Caco-2 (cell line): ENCODE measurements around the gene PHIP. TPM values are rescaled to one million over a fixed set of nuclear protein-coding genes. Genes with fewer than 3 reads are reported as not detected.

Experiments used
- BruUV-seq: library from RNA; stranded (reverse); fragments of 400-500 nt; replicated peaks from 2 replicates; lab custom pipeline; 2021; lab: Mats Ljungman, UMichigan
- CTCF ChIA-PET: fragments of 300-600 bp; sonication (Branson Sonifier 250); formaldehyde crosslinking; loops from one replicate; lab custom pipeline; 2022; ENCODE audit warnings: antibody characterized with exemption; lab: Charles Lee
- POLR2A ChIA-PET: fragments of 300-600 bp; sonication (Branson Sonifier 250); formaldehyde crosslinking; loops from one replicate; lab custom pipeline; 2022; ENCODE audit warnings: antibody characterized with exemption; lab: Charles Lee
- DNase-seq, 2 experiments: peaks; one replicate each; pipeline versions ENCODE4 v3.0.0 to v3.0.0-alpha.2; 2020 to 2022
- H3K27me3 ChIP-seq: replicated peaks from 2 replicates; pipeline ENCODE4 v1.6.0; 2011; ENCODE audit warnings: low read length; ENCODE audit not compliant: control insufficient read depth, insufficient read depth
- H3K36me3 ChIP-seq: 2 replicates; pipeline ENCODE4 v1.5.1; 2011; ENCODE audit warnings: low read length; ENCODE audit not compliant: control insufficient read depth, insufficient read depth
- H3K4me1 ChIP-seq: fragments of 250-450 bp; sonication (Bioruptor Pico); 2 replicates; pipeline ENCODE4 v1.5.1; 2020; ENCODE audit warnings: mild to moderate bottlenecking
- H3K4me3 ChIP-seq: 2 replicates; pipeline ENCODE4 v1.5.1; 2011; ENCODE audit warnings: low read depth, mild to moderate bottlenecking, control low read depth, low read length
- H3K9me3 ChIP-seq: fragments of 250-450 bp; sonication (Bioruptor Pico); 2 replicates; pipeline ENCODE4 v1.5.1; 2020; ENCODE audit warnings: mild to moderate bottlenecking, moderate library complexity
- H3K27ac Mint-ChIP-seq: one replicate; pipeline ENCODE4 v1.8.0; 2022; ENCODE audit warnings: mixed read lengths; ENCODE audit not compliant: unreplicated experiment
- H3K27me3 Mint-ChIP-seq: one replicate; pipeline ENCODE4 v1.8.0; 2022; ENCODE audit warnings: mixed read lengths; ENCODE audit not compliant: insufficient read depth, unreplicated experiment
- H3K36me3 Mint-ChIP-seq: one replicate; pipeline ENCODE4 v1.8.0; 2022; ENCODE audit warnings: mild to moderate bottlenecking, mixed read lengths; ENCODE audit not compliant: insufficient read depth, unreplicated experiment
- H3K4me1 Mint-ChIP-seq: one replicate; pipeline ENCODE4 v1.8.0; 2022; ENCODE audit warnings: low read depth, mixed read lengths; ENCODE audit not compliant: unreplicated experiment
- H3K4me3 Mint-ChIP-seq: one replicate; pipeline ENCODE4 v1.8.0; 2022; ENCODE audit warnings: mild to moderate bottlenecking, moderate library complexity, mixed read lengths; ENCODE audit not compliant: unreplicated experiment
- H3K9me3 Mint-ChIP-seq: one replicate; pipeline ENCODE4 v1.8.0; 2022; ENCODE audit warnings: mixed read lengths; ENCODE audit not compliant: unreplicated experiment
- CTCF ChIP-seq, 2 experiments: fragments of 200-600 bp in 1 of 2; IDR thresholded peaks; 1 replicate in 1 of 2; 2 replicates in 1 of 2; pipeline versions ENCODE4 v1.5.1 to v1.8.0; 2011 to 2022; ENCODE audit warnings: antibody characterized with exemption in 1 of 2, control low read depth in 1 of 2, inconsistent platforms in 1 of 2, low read depth in 1 of 2, low read length in 1 of 2, mild to moderate bottlenecking in 1 of 2, moderate library complexity in 1 of 2; ENCODE audit not compliant: insufficient read depth in 1 of 2, severe bottlenecking in 1 of 2, unreplicated experiment in 1 of 2
- intact Hi-C: fragments of 100-400 bp; cut with micrococcal nuclease; formaldehyde crosslinking; loops from one replicate; pipeline ENCODE4 v1.10.0; 2022; ENCODE audit not compliant: unreplicated experiment
- total RNA-seq: library from RNA; stranded (reverse); gene quantifications from 2 replicates; pipeline ENCODE4 v1.2.3, GENCODE V29; 2022

The PHIP gene
- total RNA-seq, 1 experiment from 2014 or later, result 31.2 TPM

GRCh38 chr6:79117752-79118151 is 39.7 kb upstream of the PHIP start:
- no peak for TF ChIP-seq CTCF (IDR thresholded peaks at IDR 0.05; ENCODE audit: insufficient read depth in 1 of 2, low read depth in 1 of 2, low read length in 1 of 2, severe bottlenecking in 1 of 2, unreplicated experiment in 1 of 2)
- Mint-ChIP-seq H3K9me3 (no peaks in the 10 kb centered on the region), H3K27me3 (no peaks in the 10 kb centered on the region), H3K36me3 (no peaks in the 10 kb centered on the region), H3K4me1 (no peaks in the 10 kb centered on the region), H3K4me3 (no peak overlapping the region), H3K27ac (no peak overlapping the region)
- Histone ChIP-seq H3K9me3 (no peaks in the 10 kb centered on the region), H3K4me1 (no peaks in the 10 kb centered on the region), H3K36me3 (no peaks in the 10 kb centered on the region), H3K27me3 (no peaks in the 10 kb centered on the region), H3K4me3 (no peak overlapping the region)
- DNase-seq, result no peak
- POLR2A ChIA-PET, result no interaction called here
- BruUV-seq, result no TSS peak
- CTCF ChIA-PET, result no interaction called here
- intact Hi-C loops, result no loop called here

GRCh38 chr6:79115553-79116182 is 37.6 kb upstream of the PHIP start:
- ChIA-PET POLR2A (no interaction called here), CTCF (no interaction called here)
- no peak for TF ChIP-seq CTCF (IDR thresholded peaks at IDR 0.05; ENCODE audit: insufficient read depth in 1 of 2, low read depth in 1 of 2, low read length in 1 of 2, severe bottlenecking in 1 of 2, unreplicated experiment in 1 of 2)
- Histone ChIP-seq H3K36me3 (no peaks in the 10 kb centered on the region), H3K9me3 (no peaks in the 10 kb centered on the region), H3K4me1 (no peaks in the 10 kb centered on the region), H3K4me3 (no peak overlapping the region), H3K27me3 (no peaks in the 10 kb centered on the region)
- BruUV-seq, result no TSS peak
- Mint-ChIP-seq H3K36me3 (no peaks in the 10 kb centered on the region), H3K4me3 (no peak overlapping the region), H3K4me1 (no peaks in the 10 kb centered on the region), H3K27ac (no peak overlapping the region), H3K9me3 (no peaks in the 10 kb centered on the region), H3K27me3 (no peaks in the 10 kb centered on the region)
- intact Hi-C loops, result no loop called here
- no peak for DNase-seq

- Mint-ChIP-seq H3K4me3 (no peak overlapping the region), H3K36me3 (no peaks in the 10 kb centered on the region), H3K27ac (no peak overlapping the region), H3K27me3 (no peaks in the 10 kb centered on the region), H3K9me3 (no peaks in the 10 kb centered on the region), H3K4me1 (no peaks in the 10 kb centered on the region)
- H3K4me1 ChIP-seq, result no peaks in the 10 kb centered on the region
- CTCF ChIA-PET, result no interaction called here
- no peaks in the 10 kb centered on the region for H3K36me3 ChIP-seq
- BruUV-seq, result no TSS peak
- H3K4me3 ChIP-seq, result no peak overlapping the region
- H3K9me3 ChIP-seq, result no peaks in the 10 kb centered on the region
- intact Hi-C loops, result no loop called here
- no peak for DNase-seq
- POLR2A ChIA-PET, result no interaction called here
- H3K27me3 ChIP-seq, result no peaks in the 10 kb centered on the region
- no peak for TF ChIP-seq CTCF (IDR thresholded peaks at IDR 0.05; ENCODE audit: insufficient read depth in 1 of 2, low read depth in 1 of 2, low read length in 1 of 2, severe bottlenecking in 1 of 2, unreplicated experiment in 1 of 2)
Measured at GRCh38 chr6:79111549-79111948, 33.5 kb upstream of the PHIP start.
